DOHH2 (cell line): Measurements from ENCODE around the gene DCAF6.

Source experiments
- H3F3A ChIP-seq: fragments of 200-600 bp; sonication (generic), shearing (Covaris generic); 2 replicates; pipeline ENCODE4 v1.6.0; 2016; ENCODE audit warnings: antibody characterized with exemption, mild to moderate bottlenecking; ENCODE audit not compliant: control insufficient read depth, insufficient read depth
- H3K27ac ChIP-seq: fragments of 200-600 bp; sonication (generic); 2 replicates; pipeline ENCODE4 v1.5.1; 2014; ENCODE audit warnings: low read depth, mild to moderate bottlenecking, low read length, moderate library complexity
- H3K27me3 ChIP-seq: fragments of 200-600 bp; sonication (generic); 2 replicates; pipeline ENCODE4 v1.6.1; 2014; ENCODE audit warnings: mild to moderate bottlenecking, low read length, mixed read lengths; ENCODE audit not compliant: control insufficient read depth
- H3K36me3 ChIP-seq: fragments of 200-600 bp; sonication (generic); 2 replicates; pipeline ENCODE4 v1.6.1; 2014; ENCODE audit warnings: mild to moderate bottlenecking, low read length, moderate library complexity, mixed read lengths; ENCODE audit not compliant: control insufficient read depth
- H3K4me1 ChIP-seq: fragments of 200-600 bp; sonication (generic); 2 replicates; pipeline ENCODE4 v1.6.1; 2014; ENCODE audit warnings: mild to moderate bottlenecking, low read length, mixed read lengths; ENCODE audit not compliant: control insufficient read depth
- H3K4me2 ChIP-seq: fragments of 200-600 bp; sonication (generic); 2 replicates; pipeline ENCODE4 v1.6.0; 2014; ENCODE audit warnings: mild to moderate bottlenecking, low read length, moderate library complexity
- H3K4me3 ChIP-seq: fragments of 200-600 bp; sonication (generic); 2 replicates; pipeline ENCODE4 v1.5.1; 2014; ENCODE audit warnings: mild to moderate bottlenecking, low read length, mixed read lengths
- H3K79me2 ChIP-seq: fragments of 200-600 bp; sonication (generic); 2 replicates; pipeline ENCODE4 v1.6.1; 2014; ENCODE audit warnings: mild to moderate bottlenecking, low read length, mixed read lengths; ENCODE audit not compliant: control insufficient read depth
- H3K9me2 ChIP-seq: fragments of 200-600 bp; sonication (generic); replicated peaks from 2 replicates; pipeline ENCODE4 v1.6.1; 2014; ENCODE audit warnings: mild to moderate bottlenecking, low read length, mixed read lengths; ENCODE audit not compliant: control insufficient read depth
- H3K9me3 ChIP-seq: fragments of 200-600 bp; sonication (generic); 2 replicates; pipeline ENCODE4 v1.6.1; 2014; ENCODE audit warnings: antibody characterized with exemption, low read length, mixed read lengths; ENCODE audit not compliant: control insufficient read depth, insufficient read depth
- H4K20me1 ChIP-seq: fragments of 200-600 bp; sonication (generic); 2 replicates; pipeline ENCODE4 v1.6.0; 2014; ENCODE audit warnings: low read depth, mild to moderate bottlenecking, antibody characterized with exemption, low read length, moderate library complexity; ENCODE audit not compliant: control insufficient read depth, insufficient read depth
- CTCF ChIP-seq: fragments of 200-600 bp; sonication (generic); IDR thresholded peaks from one replicate; pipeline ENCODE4 v1.5.1; 2014; ENCODE audit warnings: antibody characterized with exemption, mild to moderate bottlenecking, low read depth, low read length; ENCODE audit not compliant: poor library complexity, severe bottlenecking
- EZH2phosphoT487 ChIP-seq: fragments of 200-600 bp; sonication (generic); IDR thresholded peaks from 2 replicates; pipeline ENCODE4 v1.6.1; 2017; ENCODE audit warnings: borderline replicate concordance, mild to moderate bottlenecking, antibody characterized with exemption, low read length, moderate library complexity, mixed read lengths

Gene DCAF6

GRCh38 chr1:168005529-168005928 is 69.0 kb downstream of the DCAF6 start:
- Histone ChIP-seq H3K27ac (no peak overlapping the region), H3K4me2 (no peak overlapping the region), H3K36me3 (peaks cover 27% of the 10 kb centered on the region), H3F3A (0 out of 2 replicates have a peak, but pooled peaks cover 6% of the 10 kb centered on the region), H3K4me3 (no peak overlapping the region), H3K9me2 (no peaks in the 10 kb centered on the region), H3K27me3 (no peaks in the 10 kb centered on the region), H3K9me3 (no peaks in the 10 kb centered on the region), H3K79me2 (no peaks in the 10 kb centered on the region), H3K4me1 (no peaks in the 10 kb centered on the region), H4K20me1 (no peaks in the 10 kb centered on the region)
- TF ChIP-seq EZH2phosphoT487, result no peak
- TF ChIP-seq CTCF, result no peak

GRCh38 chr1:168007691-168008090 is 71.2 kb downstream of the DCAF6 start:
- H3K27me3 ChIP-seq, result no peaks in the 10 kb centered on the region
- no peak overlapping the region for H3K4me3 ChIP-seq
- H3K36me3 ChIP-seq, result peaks cover 27% of the 10 kb centered on the region
- H3K9me2 ChIP-seq, result no peaks in the 10 kb centered on the region
- H4K20me1 ChIP-seq, result no peaks in the 10 kb centered on the region
- 0 out of 2 replicates have a peak, but pooled peaks cover 6% of the 10 kb centered on the region for H3F3A ChIP-seq
- no peak overlapping the region for H3K4me2 ChIP-seq
- no peak for TF ChIP-seq EZH2phosphoT487
- no peak for TF ChIP-seq CTCF
- H3K27ac ChIP-seq, result no peak overlapping the region
- no peaks in the 10 kb centered on the region for H3K79me2 ChIP-seq
- no peaks in the 10 kb centered on the region for H3K9me3 ChIP-seq
- no peaks in the 10 kb centered on the region for H3K4me1 ChIP-seq

- no peak for TF ChIP-seq CTCF
- TF ChIP-seq EZH2phosphoT487, result no peak
- Histone ChIP-seq H3K4me1 (no peaks in the 10 kb centered on the region), H3K9me3 (no peaks in the 10 kb centered on the region), H3K36me3 (peaks cover 23% of the 10 kb centered on the region), H3K79me2 (no peaks in the 10 kb centered on the region), H3K9me2 (no peaks in the 10 kb centered on the region), H3K27ac (no peak overlapping the region), H3K27me3 (no peaks in the 10 kb centered on the region), H3K4me2 (no peak overlapping the region), H3K4me3 (no peak overlapping the region), H3F3A (0 out of 2 replicates have a peak, but pooled peaks cover 3% of the 10 kb centered on the region), H4K20me1 (no peaks in the 10 kb centered on the region)
These were observed 72.1 kb downstream of the DCAF6 start for GRCh38 chr1:168008595-168008994.

- Histone ChIP-seq H3K27me3 (no peaks in the 10 kb centered on the region), H3K36me3 (peaks cover 16% of the 10 kb centered on the region), H3K9me2 (no peaks in the 10 kb centered on the region), H3K4me2 (no peak overlapping the region), H3K79me2 (no peaks in the 10 kb centered on the region), H3K27ac (no peak overlapping the region), H3K4me3 (no peak overlapping the region), H3K4me1 (no peaks in the 10 kb centered on the region), H3K9me3 (no peaks in the 10 kb centered on the region), H4K20me1 (no peaks in the 10 kb centered on the region), H3F3A (0 out of 2 replicates have a peak, but pooled peaks cover 3% of the 10 kb centered on the region)
- TF ChIP-seq EZH2phosphoT487, result no peak
- TF ChIP-seq CTCF, result no peak
These were observed 72.8 kb downstream of the DCAF6 start for GRCh38 chr1:168009322-168009721.
